HCT116 (cell line): Measurements from ENCODE around the gene CFAP298. TPM values are rescaled to one million over a fixed set of nuclear protein-coding genes. Genes with fewer than 3 reads are reported as not detected.

Experiments
- ATAC-seq: fragments of 200-7000 bp; cut with Tn5 transposase; 2 replicates; pipeline ENCODE4 v1.9.1; 2020; ENCODE audit warnings: mild to moderate bottlenecking, moderate library complexity
- BruUV-seq: library from RNA; stranded (reverse); fragments of 400-500 nt; replicated peaks from 2 replicates; lab custom pipeline; 2021; lab: Mats Ljungman, UMichigan
- CTCF ChIA-PET: fragments of 300-600 bp; sonication (Branson Sonifier 250); formaldehyde crosslinking; loops from one replicate; lab custom pipeline; 2021; ENCODE audit warnings: antibody characterized with exemption; lab: Charles Lee
- POLR2A ChIA-PET: fragments of 300-600, 350-600 bp; sonication (Branson Sonifier 250); formaldehyde crosslinking; loops from one replicate; lab custom pipeline; 2021; ENCODE audit warnings: antibody characterized with exemption; lab: Charles Lee
- RAD21 ChIA-PET, 2 experiments: fragments of 300-600 bp; sonication (Branson Sonifier 250); formaldehyde crosslinking; loops; one replicate each; lab custom pipeline; 2023; ENCODE audit warnings: low total read pairs in 2 of 2; ENCODE audit not compliant: uncharacterized antibody in 2 of 2, unreplicated experiment in 2 of 2, low non-redundant PET in 1 of 2; lab: Charles Lee
- DNase-seq: peaks from one replicate; pipeline ENCODE4 v3.0.0-alpha.2; 2010; ENCODE audit warnings: low read depth, low spot score
- H2AFZ ChIP-seq: fragments of 200-600 bp; shearing (Covaris generic), sonication (generic); 2 replicates; pipeline ENCODE4 v1.6.1; 2017; ENCODE audit warnings: low read depth, mixed run types, mixed read lengths, antibody characterized with exemption, low read length; ENCODE audit not compliant: poor library complexity, severe bottlenecking
- H3K27ac ChIP-seq: 2 replicates; pipeline ENCODE4 v1.5.1; 2012; ENCODE audit warnings: low read depth, low read length
- H3K27me3 ChIP-seq: fragments of 200-600 bp; sonication (generic); 2 replicates; pipeline ENCODE4 v1.6.1; 2016; ENCODE audit warnings: mixed run types, low read length, mixed read lengths; ENCODE audit not compliant: insufficient read depth
- H3K36me3 ChIP-seq, 2 experiments: fragments of 200-500 bp in 1 of 2; fragments of 200-600 bp in 1 of 2; sonication (Bioruptor generic) in 1 of 2; sonication (generic) in 1 of 2; 2 replicates each; pipeline versions ENCODE4 v1.5.1 to v1.6.1; 2014 to 2016; ENCODE audit warnings: low read length in 2 of 2, inconsistent platforms in 1 of 2, mixed read lengths in 1 of 2, mixed run types in 1 of 2; ENCODE audit not compliant: insufficient read depth in 2 of 2, control insufficient read depth in 1 of 2
- H3K4me1 ChIP-seq, 2 experiments: fragments of 200-600 bp in 1 of 2; sonication (generic) in 1 of 2; 2 replicates each; pipeline versions ENCODE4 v1.5.1 to v1.6.1; 2012 to 2017; ENCODE audit warnings: low read length in 2 of 2, inconsistent platforms in 1 of 2, mild to moderate bottlenecking in 1 of 2, mixed read lengths in 1 of 2, mixed run types in 1 of 2, moderate library complexity in 1 of 2; ENCODE audit not compliant: insufficient read depth in 2 of 2, control insufficient read depth in 1 of 2
- H3K4me2 ChIP-seq: fragments of 200-600 bp; sonication (generic); 2 replicates; pipeline ENCODE4 v1.6.1; 2017; ENCODE audit warnings: mixed run types, low read length, mixed read lengths
- H3K4me3 ChIP-seq, 2 experiments: fragments of 200-600 bp in 1 of 2; sonication (generic) in 1 of 2; replicated peaks in 1 of 2; 2 replicates each; pipeline ENCODE4 v1.5.1; 2011 to 2016; ENCODE audit warnings: low read length in 2 of 2, control low read depth in 1 of 2, low read depth in 1 of 2, mild to moderate bottlenecking in 1 of 2, mixed read lengths in 1 of 2, mixed run types in 1 of 2
- H3K79me2 ChIP-seq: fragments of 200-600 bp; sonication (generic); 2 replicates; pipeline ENCODE4 v1.6.1; 2017; ENCODE audit warnings: mild to moderate bottlenecking, mixed run types, low read length, moderate library complexity, mixed read lengths; ENCODE audit not compliant: insufficient read depth
- H3K9ac ChIP-seq: fragments of 200-600 bp; sonication (generic); 2 replicates; pipeline ENCODE4 v1.6.1; 2016; ENCODE audit warnings: low read length, mixed read lengths
- H3K9me2 ChIP-seq: fragments of 200-600 bp; sonication (generic), shearing (Covaris generic); 2 replicates; pipeline ENCODE4 v1.6.1; 2017; ENCODE audit warnings: mixed run types, mild to moderate bottlenecking, moderate library complexity; ENCODE audit not compliant: insufficient read depth
- H3K9me3 ChIP-seq, 2 experiments: fragments of 200-500 bp in 1 of 2; fragments of 200-600 bp in 1 of 2; sonication (Bioruptor generic) in 1 of 2; sonication (generic) in 1 of 2; 2 replicates each; pipeline ENCODE4 v1.6.1; 2014 to 2017; ENCODE audit warnings: low read length in 2 of 2, mixed read lengths in 2 of 2, inconsistent platforms in 1 of 2, low read depth in 1 of 2, mild to moderate bottlenecking in 1 of 2, mixed run types in 1 of 2, moderate library complexity in 1 of 2; ENCODE audit not compliant: control insufficient read depth in 1 of 2, insufficient read depth in 1 of 2
- H4K20me1 ChIP-seq: fragments of 200-600 bp; sonication (generic), shearing (Covaris generic); 2 replicates; pipeline ENCODE4 v1.6.1; 2017; ENCODE audit warnings: mixed run types, mild to moderate bottlenecking, moderate library complexity; ENCODE audit not compliant: insufficient read depth
- EZH2phosphoT487 ChIP-seq: fragments of 200-600 bp; IDR thresholded peaks from 2 replicates; pipeline ENCODE4 v1.6.1; 2018; ENCODE audit warnings: antibody characterized with exemption, borderline replicate concordance
- TCF7L2 ChIP-seq: IDR thresholded peaks from 2 replicates; pipeline ENCODE4 v1.7.0; 2011; ENCODE audit warnings: borderline replicate concordance, inconsistent platforms; ENCODE audit not compliant: insufficient read depth, insufficient read length; ENCODE audit errors: extremely low read depth
- ZFX ChIP-seq: fragments of 450-650 bp; IDR thresholded peaks from 2 replicates; pipeline ENCODE4 v1.6.1; 2017
- intact Hi-C: fragments of 100-400 bp; cut with micrococcal nuclease; formaldehyde crosslinking; loops from 2 replicates; pipeline ENCODE4 v1.10.0; 2022
- total RNA-seq: library from RNA; stranded (reverse); gene quantifications from one replicate; pipeline ENCODE4 v1.2.1, GENCODE V29; 2021; ENCODE audit not compliant: unreplicated experiment
- TF ChIP-seq, protein P1 (sequence below): IDR thresholded peaks from 2 replicates; pipeline ENCODE4 v1.6.1; 2012; ENCODE audit warnings: low read depth

CFAP298 gene
- total RNA-seq, 1 experiment from 2014 or later, result 58.2 TPM

DNA sequence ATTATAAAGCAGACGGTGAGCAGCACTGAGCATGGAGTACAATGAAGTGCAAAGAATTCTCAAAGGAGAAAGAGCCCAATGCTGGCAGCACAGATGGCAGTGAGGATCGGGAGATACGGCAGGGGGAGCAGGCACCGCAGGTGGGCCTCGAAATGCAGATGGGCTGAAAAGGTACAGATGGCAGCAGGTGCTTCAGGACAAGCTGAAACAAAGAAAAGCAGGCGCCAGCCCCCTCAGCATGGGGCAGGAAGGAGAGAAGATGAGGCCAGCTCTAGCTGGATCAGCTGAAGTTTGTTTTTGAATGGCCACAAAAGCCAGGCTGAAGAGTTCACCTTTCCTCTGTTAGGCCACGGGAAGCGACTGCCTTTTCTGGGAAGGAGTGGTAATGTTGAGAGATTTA, 7.7 kb downstream of the CFAP298 start:
- no peaks in the 10 kb centered on the region for H3K9me3 ChIP-seq
- H3K4me1 ChIP-seq, result no peaks in the 10 kb centered on the region
- POLR2A ChIA-PET, result no interaction called here
- H3K27ac ChIP-seq, result no peak overlapping the region
- ATAC-seq, result no peak
- H3K79me2 ChIP-seq, result peaks cover 7% of the 10 kb centered on the region; the same call in 1 of the 2 replicates
- no peak overlapping the region for H3K4me3 ChIP-seq
- no peaks in the 10 kb centered on the region for H4K20me1 ChIP-seq
- CTCF ChIA-PET, result no interaction called here
- no peak overlapping the region for H3K4me2 ChIP-seq
- TF ChIP-seq TCF7L2, result no peak
- peaks cover 34 to 61% of the 10 kb centered on the region in 2 experiments; a peak in 3 of 4 replicates for H3K36me3 ChIP-seq
- no peaks in the 10 kb centered on the region for H3K9me2 ChIP-seq
- no peaks in the 10 kb centered on the region for H3K27me3 ChIP-seq
- RAD21 ChIA-PET, result no interaction called here
- no peak for DNase-seq
- H2AFZ ChIP-seq, result no peak overlapping the region
- no peak overlapping the region for H3K9ac ChIP-seq
- intact Hi-C loops, result loop anchor here (5.0 kb wide), 1 partner anchor 737 kb away; no protein-coding TSS in a partner anchor
- BruUV-seq, result no TSS peak

DNA sequence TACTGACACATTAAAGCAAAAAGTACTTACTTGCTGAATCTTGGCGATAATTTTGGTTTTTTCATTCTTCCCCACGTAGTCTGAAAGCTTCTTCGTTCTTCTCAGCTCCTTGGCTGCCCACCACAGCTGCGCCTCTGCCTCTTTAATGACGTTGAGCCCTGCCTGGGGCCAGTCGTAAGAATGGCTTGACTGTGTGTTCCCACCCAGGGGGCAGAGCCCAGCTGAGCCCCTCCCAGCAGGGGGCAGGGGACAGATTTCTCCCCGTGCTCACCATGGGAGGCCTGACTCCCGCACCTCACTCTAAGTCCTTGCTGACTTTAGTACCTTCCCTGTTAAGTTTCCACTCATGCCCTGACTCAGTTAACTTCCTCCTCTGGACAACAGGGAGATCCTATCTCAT, 9.0 kb downstream of the CFAP298 start:
- DNase-seq (no peak), ATAC-seq (no peak)
- no peak overlapping the region for H3K27ac ChIP-seq
- no peak overlapping the region for H3K4me3 ChIP-seq
- no peaks in the 10 kb centered on the region for H3K9me2 ChIP-seq
- H3K27me3 ChIP-seq, result no peaks in the 10 kb centered on the region
- no TSS peak for BruUV-seq
- ChIA-PET CTCF (no interaction called here), POLR2A (no interaction called here), RAD21 (no interaction called here)
- no peaks in the 10 kb centered on the region for H3K9me3 ChIP-seq
- intact Hi-C loops, result loop anchor here (5.0 kb wide), 1 partner anchor 736 kb away; no protein-coding TSS in a partner anchor
- H2AFZ ChIP-seq, result no peak overlapping the region
- peaks cover 35 to 53% of the 10 kb centered on the region in 2 experiments; a peak in 3 of 4 replicates for H3K36me3 ChIP-seq
- H3K79me2 ChIP-seq, result no peaks in the 10 kb centered on the region; the same call in 1 of the 2 replicates
- no peak overlapping the region for H3K9ac ChIP-seq
- no peak overlapping the region for H3K4me2 ChIP-seq
- no peaks in the 10 kb centered on the region for H4K20me1 ChIP-seq
- TF ChIP-seq, protein P1, sequence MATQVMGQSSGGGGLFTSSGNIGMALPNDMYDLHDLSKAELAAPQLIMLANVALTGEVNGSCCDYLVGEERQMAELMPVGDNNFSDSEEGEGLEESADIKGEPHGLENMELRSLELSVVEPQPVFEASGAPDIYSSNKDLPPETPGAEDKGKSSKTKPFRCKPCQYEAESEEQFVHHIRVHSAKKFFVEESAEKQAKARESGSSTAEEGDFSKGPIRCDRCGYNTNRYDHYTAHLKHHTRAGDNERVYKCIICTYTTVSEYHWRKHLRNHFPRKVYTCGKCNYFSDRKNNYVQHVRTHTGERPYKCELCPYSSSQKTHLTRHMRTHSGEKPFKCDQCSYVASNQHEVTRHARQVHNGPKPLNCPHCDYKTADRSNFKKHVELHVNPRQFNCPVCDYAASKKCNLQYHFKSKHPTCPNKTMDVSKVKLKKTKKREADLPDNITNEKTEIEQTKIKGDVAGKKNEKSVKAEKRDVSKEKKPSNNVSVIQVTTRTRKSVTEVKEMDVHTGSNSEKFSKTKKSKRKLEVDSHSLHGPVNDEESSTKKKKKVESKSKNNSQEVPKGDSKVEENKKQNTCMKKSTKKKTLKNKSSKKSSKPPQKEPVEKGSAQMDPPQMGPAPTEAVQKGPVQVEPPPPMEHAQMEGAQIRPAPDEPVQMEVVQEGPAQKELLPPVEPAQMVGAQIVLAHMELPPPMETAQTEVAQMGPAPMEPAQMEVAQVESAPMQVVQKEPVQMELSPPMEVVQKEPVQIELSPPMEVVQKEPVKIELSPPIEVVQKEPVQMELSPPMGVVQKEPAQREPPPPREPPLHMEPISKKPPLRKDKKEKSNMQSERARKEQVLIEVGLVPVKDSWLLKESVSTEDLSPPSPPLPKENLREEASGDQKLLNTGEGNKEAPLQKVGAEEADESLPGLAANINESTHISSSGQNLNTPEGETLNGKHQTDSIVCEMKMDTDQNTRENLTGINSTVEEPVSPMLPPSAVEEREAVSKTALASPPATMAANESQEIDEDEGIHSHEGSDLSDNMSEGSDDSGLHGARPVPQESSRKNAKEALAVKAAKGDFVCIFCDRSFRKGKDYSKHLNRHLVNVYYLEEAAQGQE, result no peak
- TF ChIP-seq EZH2phosphoT487 (no peak), ZFX (no peak)
- H3K4me1 ChIP-seq, result no peaks in the 10 kb centered on the region
